ENCODE results near the gene PLEKHB2. TPM values are rescaled to one million over a fixed set of nuclear protein-coding genes. Genes with fewer than 3 reads are reported as not detected.
"Not testable (repeated sequence)": the region's sequence is repeated elsewhere in the genome, so short reads cannot be mapped to it uniquely, and the experiment has no call there.

The PLEKHB2 gene
- total RNA-seq, 1 donor = 79.3 TPM

DNA sequence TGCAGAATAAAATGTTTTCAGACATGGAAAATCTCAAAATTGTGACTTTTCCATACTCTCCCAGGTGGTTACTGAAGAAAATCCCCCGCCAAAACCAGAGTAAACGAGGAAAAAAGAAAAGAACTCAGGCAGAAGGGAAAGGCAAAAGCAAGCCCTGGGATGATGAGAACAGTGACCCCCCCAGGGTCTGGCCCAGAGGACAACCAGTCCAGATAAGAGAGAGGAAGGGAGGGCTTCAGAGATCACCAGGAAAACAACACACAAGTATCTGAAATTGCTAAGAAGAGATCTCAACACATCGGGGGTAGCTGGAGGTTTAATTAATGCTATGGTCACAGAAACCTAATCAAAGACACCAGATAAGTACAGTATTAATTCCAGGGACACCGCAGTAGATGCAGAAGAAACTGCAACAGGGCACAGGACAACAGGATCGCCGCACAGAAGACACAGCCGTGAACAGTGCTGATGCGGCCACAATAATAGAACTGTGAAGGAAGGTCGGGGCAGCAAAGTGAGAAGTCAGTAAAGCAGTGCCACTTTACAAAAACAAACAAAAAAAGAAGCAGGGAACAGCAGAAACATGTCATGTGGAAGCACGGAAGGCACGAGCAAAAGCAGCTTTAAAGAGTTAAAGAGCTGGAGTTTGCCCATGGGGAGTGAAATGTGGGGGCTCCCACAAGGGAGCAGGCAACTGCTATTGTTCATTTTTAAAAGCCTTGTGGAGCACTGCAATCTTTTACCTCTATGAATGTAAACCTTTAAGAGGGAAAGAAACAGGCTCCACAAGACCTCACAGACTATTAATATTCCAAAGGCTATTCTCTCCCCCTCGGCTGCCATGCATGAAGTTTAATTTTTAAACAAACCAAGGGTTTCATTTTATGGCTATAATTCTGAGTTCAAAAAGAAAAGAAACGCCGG, 40.3 kb upstream of the PLEKHB2 start:
- TF ChIP-seq CTCF (IDR thresholded peaks at IDR 0.05; ENCODE audit: extremely low read depth, low read depth, low read length) = no peak
- no peak for DNase-seq (ENCODE audit: insufficient read length, low spot score, missing footprints)

GRCh38 chr2:131067465-131068125, 37.5 kb upstream of the PLEKHB2 start:
- TF ChIP-seq CTCF (IDR thresholded peaks at IDR 0.05; ENCODE audit: extremely low read depth, low read depth, low read length) = no peak
- no peak overlapping the region for H3K4me3 ChIP-seq (ENCODE audit: insufficient read depth, low read length)
- peaks cover 34% of the 10 kb centered on the region for H3K36me3 ChIP-seq (ENCODE audit: insufficient read depth, low read length)
- H3K79me2 ChIP-seq (ENCODE audit: insufficient read depth, low read length) = peaks cover 93% of the 10 kb centered on the region
- peaks cover 23% of the 10 kb centered on the region for H4K20me1 ChIP-seq (ENCODE audit: insufficient read depth, low read length)
- no peaks in the 10 kb centered on the region for H3K27me3 ChIP-seq (ENCODE audit: insufficient read depth, low read length)
- H3K4me2 ChIP-seq (ENCODE audit: insufficient read depth, low read length) = no peak overlapping the region
- no peak overlapping the region for H2AFZ ChIP-seq (ENCODE audit: low read length)
- H3K4me1 ChIP-seq (ENCODE audit: insufficient read depth, low read length) = no peaks in the 10 kb centered on the region
- no peak overlapping the region for H3K27ac ChIP-seq (ENCODE audit: low read depth, low read length)
- DNase-seq (ENCODE audit: insufficient read length, low spot score, missing footprints) = no peak
- no peaks in the 10 kb centered on the region for H3K9me3 ChIP-seq (ENCODE audit: low read depth, low read length)

More for the DNA sequence above, 40.3 kb upstream of the PLEKHB2 start:
- Histone ChIP-seq H2AFZ (ENCODE audit: low read length) (no peak overlapping the region), H3K4me2 (ENCODE audit: insufficient read depth, low read length) (no peak overlapping the region), H4K20me1 (ENCODE audit: insufficient read depth, low read length) (peaks cover 31% of the 10 kb centered on the region), H3K4me1 (ENCODE audit: insufficient read depth, low read length) (no peaks in the 10 kb centered on the region), H3K79me2 (ENCODE audit: insufficient read depth, low read length) (peaks cover 92% of the 10 kb centered on the region), H3K36me3 (ENCODE audit: insufficient read depth, low read length) (peaks cover 18% of the 10 kb centered on the region), H3K9me3 (ENCODE audit: low read depth, low read length) (no peaks in the 10 kb centered on the region), H3K27ac (ENCODE audit: low read depth, low read length) (no peak overlapping the region), H3K27me3 (ENCODE audit: insufficient read depth, low read length) (no peaks in the 10 kb centered on the region), H3K4me3 (ENCODE audit: insufficient read depth, low read length) (no peak overlapping the region)

- peaks cover 22% of the 10 kb centered on the region for H4K20me1 ChIP-seq (ENCODE audit: insufficient read depth, low read length)
These were observed 37.0 kb upstream of the PLEKHB2 start for GRCh38 chr2:131068172-131068571.

DNA sequence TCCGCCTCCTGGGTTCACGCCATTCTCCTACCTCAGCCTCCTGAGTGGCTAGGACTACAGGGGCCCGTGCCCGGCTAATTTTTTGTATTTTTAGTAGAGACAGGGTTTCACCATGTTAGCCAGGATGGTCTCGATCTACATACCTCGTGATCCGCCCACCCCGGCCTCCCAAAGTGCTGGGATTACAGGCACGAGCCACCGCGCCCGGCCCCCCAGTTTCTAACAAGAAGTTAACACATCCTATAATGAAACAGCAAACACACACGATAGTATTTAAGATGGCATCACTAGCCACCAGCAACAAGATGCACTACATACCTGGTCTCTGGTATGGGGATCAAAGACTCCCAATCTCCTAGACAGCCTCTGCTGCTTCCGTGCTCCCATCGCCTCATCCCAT, 29.6 kb upstream of the PLEKHB2 start:
- DNase-seq (ENCODE audit: insufficient read length, low spot score, missing footprints); H3K4me2 ChIP-seq (ENCODE audit: insufficient read depth, low read length); H2AFZ ChIP-seq (ENCODE audit: low read length); H3K9me3 ChIP-seq (ENCODE audit: low read depth, low read length); H3K27me3 ChIP-seq (ENCODE audit: insufficient read depth, low read length); H3K4me1 ChIP-seq (ENCODE audit: insufficient read depth, low read length); H3K27ac ChIP-seq (ENCODE audit: low read depth, low read length); H3K4me3 ChIP-seq (ENCODE audit: insufficient read depth, low read length): not testable (repeated sequence)
- H3K79me2 ChIP-seq (ENCODE audit: insufficient read depth, low read length) = peaks cover 92% of the 10 kb centered on the region
- H4K20me1 ChIP-seq (ENCODE audit: insufficient read depth, low read length) = peaks cover 39% of the 10 kb centered on the region
- H3K36me3 ChIP-seq (ENCODE audit: insufficient read depth, low read length) = peaks cover 81% of the 10 kb centered on the region

More at GRCh38 chr2:131068172-131068571, 37.0 kb upstream of the PLEKHB2 start:
- Histone ChIP-seq H3K36me3 (ENCODE audit: insufficient read depth, low read length) (peaks cover 35% of the 10 kb centered on the region), H3K79me2 (ENCODE audit: insufficient read depth, low read length) (peaks cover 95% of the 10 kb centered on the region)
- H3K4me1 ChIP-seq (ENCODE audit: insufficient read depth, low read length); H3K4me2 ChIP-seq (ENCODE audit: insufficient read depth, low read length); H2AFZ ChIP-seq (ENCODE audit: low read length); H3K27ac ChIP-seq (ENCODE audit: low read depth, low read length); H3K27me3 ChIP-seq (ENCODE audit: insufficient read depth, low read length); DNase-seq (ENCODE audit: insufficient read length, low spot score, missing footprints); H3K4me3 ChIP-seq (ENCODE audit: insufficient read depth, low read length); H3K9me3 ChIP-seq (ENCODE audit: low read depth, low read length): not testable (repeated sequence)

All from osteoblast (primary cell).